GM12872 (cell line): ENCODE results near the gene TUBGCP2.

Experiments used
- TF ChIP-seq, protein P1 (sequence below): IDR thresholded peaks from 3 replicates; pipeline ENCODE4 v1.5.1; 2011; ENCODE audit warnings: low read depth, mild to moderate bottlenecking, low read length, moderate library complexity; ENCODE audit not compliant: insufficient read depth

Gene TUBGCP2

GRCh38 chr10:133235265-133235855, 73.3 kb downstream of the TUBGCP2 start:
- TF ChIP-seq, protein P1, sequence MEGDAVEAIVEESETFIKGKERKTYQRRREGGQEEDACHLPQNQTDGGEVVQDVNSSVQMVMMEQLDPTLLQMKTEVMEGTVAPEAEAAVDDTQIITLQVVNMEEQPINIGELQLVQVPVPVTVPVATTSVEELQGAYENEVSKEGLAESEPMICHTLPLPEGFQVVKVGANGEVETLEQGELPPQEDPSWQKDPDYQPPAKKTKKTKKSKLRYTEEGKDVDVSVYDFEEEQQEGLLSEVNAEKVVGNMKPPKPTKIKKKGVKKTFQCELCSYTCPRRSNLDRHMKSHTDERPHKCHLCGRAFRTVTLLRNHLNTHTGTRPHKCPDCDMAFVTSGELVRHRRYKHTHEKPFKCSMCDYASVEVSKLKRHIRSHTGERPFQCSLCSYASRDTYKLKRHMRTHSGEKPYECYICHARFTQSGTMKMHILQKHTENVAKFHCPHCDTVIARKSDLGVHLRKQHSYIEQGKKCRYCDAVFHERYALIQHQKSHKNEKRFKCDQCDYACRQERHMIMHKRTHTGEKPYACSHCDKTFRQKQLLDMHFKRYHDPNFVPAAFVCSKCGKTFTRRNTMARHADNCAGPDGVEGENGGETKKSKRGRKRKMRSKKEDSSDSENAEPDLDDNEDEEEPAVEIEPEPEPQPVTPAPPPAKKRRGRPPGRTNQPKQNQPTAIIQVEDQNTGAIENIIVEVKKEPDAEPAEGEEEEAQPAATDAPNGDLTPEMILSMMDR = no peak

GRCh38 chr10:133231946-133232574, 76.6 kb downstream of the TUBGCP2 start:
- TF ChIP-seq, protein P1 = no peak

DNA sequence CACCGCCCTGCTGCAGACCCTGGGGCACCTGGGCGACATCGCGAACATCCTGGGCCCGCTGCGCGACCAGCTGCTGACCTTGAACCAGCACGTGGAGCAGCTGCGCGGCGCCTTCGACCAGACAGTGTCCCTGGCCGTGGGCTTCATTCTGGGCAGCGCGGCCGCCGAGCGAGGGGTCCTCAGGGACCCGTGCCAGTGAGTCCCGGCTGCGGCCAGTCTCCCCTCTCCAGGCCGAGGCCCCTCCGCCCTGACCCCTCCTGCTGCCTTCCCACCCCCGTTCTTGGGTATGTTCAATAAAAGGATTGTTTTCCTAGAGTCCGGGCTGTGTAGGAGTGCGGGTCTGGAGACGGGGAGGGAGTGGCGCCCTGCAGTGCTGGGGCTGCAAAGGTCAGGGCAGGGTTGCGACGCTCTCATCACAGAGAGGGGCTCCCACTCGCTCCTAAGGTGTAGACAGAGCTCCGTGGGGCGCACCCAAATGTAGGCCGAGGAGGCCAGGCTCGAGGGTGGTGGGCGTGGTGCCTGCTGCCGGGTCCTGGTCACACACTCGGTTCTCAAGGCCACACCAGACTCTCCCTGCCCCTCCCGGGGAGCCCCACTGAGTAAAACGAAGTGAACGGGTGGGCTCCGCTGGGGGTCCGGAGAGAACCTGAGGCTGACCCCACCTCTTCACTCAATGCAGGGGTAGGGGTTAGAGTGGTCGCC, 77.3 kb downstream of the TUBGCP2 start:
- TF ChIP-seq, protein P1 = no peak

GRCh38 chr10:133230387-133231195, 78.1 kb downstream of the TUBGCP2 start:
- TF ChIP-seq, protein P1 = no peak

- TF ChIP-seq, protein P1 = no peak
Measured at GRCh38 chr10:133230044-133230361, 78.7 kb downstream of the TUBGCP2 start, which contains the start of gene UTF1. Gene UTF1 (plus strand): TSS chr10:133230217. CDS start chr10:133230289, 72 bp downstream.

DNA sequence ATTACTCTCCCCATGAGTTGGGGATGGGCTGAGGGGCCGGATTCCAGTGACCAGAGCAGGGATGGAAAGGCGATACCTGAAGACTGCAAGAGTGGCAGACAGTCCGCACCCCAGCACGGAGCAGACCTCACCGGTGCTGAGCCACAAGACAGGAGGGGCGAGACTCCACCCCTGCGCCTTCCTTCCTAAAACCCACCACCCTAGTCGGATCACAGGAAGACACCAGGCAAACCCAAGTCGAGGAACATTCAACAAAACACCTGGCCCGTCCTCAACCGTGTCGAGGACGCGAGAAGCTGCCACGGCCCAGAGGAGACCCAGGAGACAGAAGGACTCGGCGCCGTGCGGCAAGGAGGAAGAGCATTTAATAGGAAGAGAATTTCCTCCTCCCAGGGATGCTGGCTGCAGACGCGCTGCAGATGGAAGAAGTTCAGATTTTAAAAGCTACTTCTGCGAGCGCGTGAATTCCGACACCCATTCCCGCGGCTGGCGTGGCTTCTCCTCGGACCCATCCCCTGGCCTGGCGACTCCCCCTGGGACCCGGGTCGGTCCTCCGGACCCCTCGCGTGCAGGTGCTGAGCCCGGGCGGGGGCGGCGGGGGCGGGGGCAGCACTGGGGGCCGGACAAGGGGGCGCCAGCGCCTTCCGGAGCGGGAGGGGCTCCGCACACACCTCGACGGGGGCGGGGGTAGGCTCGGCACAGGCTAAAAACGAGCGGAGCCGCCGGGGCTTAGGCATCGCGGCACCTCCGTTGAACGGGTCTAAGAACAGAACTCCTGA, 79.2 kb downstream of the TUBGCP2 start:
- TF ChIP-seq, protein P1 = no peak
